Measurements from ENCODE around the gene TNFRSF13B. TPM values are rescaled to one million over a fixed set of nuclear protein-coding genes. Genes with fewer than 3 reads are reported as not detected.

TNFRSF13B gene
- total RNA-seq, 1 donor from 2014 or later = not detected

DNA sequence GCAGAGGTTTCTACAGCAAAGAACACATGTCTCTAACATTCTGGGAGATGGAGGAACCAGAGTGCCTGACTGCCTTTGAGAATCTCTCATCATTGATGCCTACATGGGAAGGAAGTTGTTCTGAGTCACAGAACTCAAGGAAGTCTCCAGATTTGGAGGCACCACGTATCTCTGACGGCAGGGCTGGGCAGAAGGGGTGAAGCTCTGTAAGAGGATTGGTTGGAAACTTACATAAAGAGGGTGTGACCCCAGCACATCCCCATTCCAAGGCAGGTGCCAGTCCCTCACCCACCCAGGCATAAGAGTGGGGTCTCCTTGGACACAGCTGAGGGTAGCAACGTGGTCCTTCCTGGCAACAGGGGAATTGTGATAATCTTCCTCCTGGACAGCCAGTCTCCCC, 17.4 kb downstream of the TNFRSF13B start:
- no peak for DNase-seq (ENCODE audit: low spot score, unreplicated experiment)
- Mint-ChIP-seq H3K27me3 (peaks cover 16% of the 10 kb centered on the region), H3K36me3 (ENCODE audit: insufficient read depth) (no peaks in the 10 kb centered on the region), H3K4me3 (ENCODE audit: low read depth) (no peak overlapping the region), H3K27ac (no peak overlapping the region), H3K4me1 (ENCODE audit: low read depth) (peaks cover 3% of the 10 kb centered on the region), H3K9me3 (ENCODE audit: low read depth) (peaks cover 13% of the 10 kb centered on the region)
- TF ChIP-seq, protein P1, sequence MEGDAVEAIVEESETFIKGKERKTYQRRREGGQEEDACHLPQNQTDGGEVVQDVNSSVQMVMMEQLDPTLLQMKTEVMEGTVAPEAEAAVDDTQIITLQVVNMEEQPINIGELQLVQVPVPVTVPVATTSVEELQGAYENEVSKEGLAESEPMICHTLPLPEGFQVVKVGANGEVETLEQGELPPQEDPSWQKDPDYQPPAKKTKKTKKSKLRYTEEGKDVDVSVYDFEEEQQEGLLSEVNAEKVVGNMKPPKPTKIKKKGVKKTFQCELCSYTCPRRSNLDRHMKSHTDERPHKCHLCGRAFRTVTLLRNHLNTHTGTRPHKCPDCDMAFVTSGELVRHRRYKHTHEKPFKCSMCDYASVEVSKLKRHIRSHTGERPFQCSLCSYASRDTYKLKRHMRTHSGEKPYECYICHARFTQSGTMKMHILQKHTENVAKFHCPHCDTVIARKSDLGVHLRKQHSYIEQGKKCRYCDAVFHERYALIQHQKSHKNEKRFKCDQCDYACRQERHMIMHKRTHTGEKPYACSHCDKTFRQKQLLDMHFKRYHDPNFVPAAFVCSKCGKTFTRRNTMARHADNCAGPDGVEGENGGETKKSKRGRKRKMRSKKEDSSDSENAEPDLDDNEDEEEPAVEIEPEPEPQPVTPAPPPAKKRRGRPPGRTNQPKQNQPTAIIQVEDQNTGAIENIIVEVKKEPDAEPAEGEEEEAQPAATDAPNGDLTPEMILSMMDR (IDR thresholded peaks at IDR 0.05; ENCODE audit: unreplicated experiment) = no peak

DNA sequence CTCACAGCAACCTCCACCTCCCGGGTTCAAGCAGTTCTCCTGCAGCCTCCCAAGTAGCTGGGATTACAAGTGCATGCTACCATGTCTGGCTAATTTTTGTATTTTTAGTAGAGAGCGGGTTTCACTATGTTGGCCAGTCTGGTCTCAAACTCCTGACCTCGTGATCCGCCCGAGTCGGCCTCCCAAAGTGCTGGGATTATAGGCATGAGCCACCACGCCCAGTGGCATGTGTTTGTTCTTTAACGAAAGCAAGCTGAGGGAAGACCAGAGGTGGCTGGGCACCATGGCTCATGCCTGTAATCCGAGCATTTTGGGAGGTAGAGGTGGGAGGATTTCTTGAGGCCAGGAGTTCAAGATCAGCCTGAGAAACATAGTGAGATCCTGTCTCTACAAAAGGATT, 18.1 kb downstream of the TNFRSF13B start:
- TF ChIP-seq, protein P1 (IDR thresholded peaks at IDR 0.05; ENCODE audit: unreplicated experiment) = no peak
- H3K36me3 Mint-ChIP-seq (ENCODE audit: insufficient read depth) = peaks cover 2% of the 10 kb centered on the region
- no peak overlapping the region for H3K4me3 Mint-ChIP-seq (ENCODE audit: low read depth)
- peaks cover 3% of the 10 kb centered on the region for H3K4me1 Mint-ChIP-seq (ENCODE audit: low read depth)
- peaks cover 14% of the 10 kb centered on the region for H3K9me3 Mint-ChIP-seq (ENCODE audit: low read depth)
- peaks cover 16% of the 10 kb centered on the region for H3K27me3 Mint-ChIP-seq
- no peak for DNase-seq (ENCODE audit: low spot score, unreplicated experiment)
- no peak overlapping the region for H3K27ac Mint-ChIP-seq

DNA sequence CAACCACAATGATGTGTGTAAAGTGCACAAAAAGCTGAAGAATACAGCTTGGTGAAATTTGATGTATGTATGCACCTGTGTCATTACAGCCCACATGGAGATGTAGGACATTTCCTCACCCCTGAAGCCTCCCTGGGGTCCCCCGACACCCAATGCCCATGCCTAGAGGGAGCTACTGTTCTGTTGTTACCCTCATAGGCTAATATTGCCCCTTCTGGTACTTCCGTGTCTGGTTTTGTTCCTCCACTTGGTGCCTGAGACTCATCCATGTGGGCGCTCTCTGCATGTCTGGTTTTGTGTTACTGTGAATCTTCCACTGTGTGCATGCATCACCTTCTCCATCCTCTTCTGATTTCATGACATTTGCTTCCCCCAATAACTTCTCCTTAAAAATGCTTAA, 18.6 kb downstream of the TNFRSF13B start:
- TF ChIP-seq, protein P1 (IDR thresholded peaks at IDR 0.05; ENCODE audit: unreplicated experiment) = no peak
- DNase-seq (ENCODE audit: low spot score, unreplicated experiment) = no peak
- H3K4me1 Mint-ChIP-seq (ENCODE audit: low read depth) = peaks cover 3% of the 10 kb centered on the region
- H3K9me3 Mint-ChIP-seq (ENCODE audit: low read depth) = peaks cover 19% of the 10 kb centered on the region
- H3K27ac Mint-ChIP-seq = no peak overlapping the region
- no peak overlapping the region for H3K4me3 Mint-ChIP-seq (ENCODE audit: low read depth)
- peaks cover 16% of the 10 kb centered on the region for H3K27me3 Mint-ChIP-seq
- peaks cover 2% of the 10 kb centered on the region for H3K36me3 Mint-ChIP-seq (ENCODE audit: insufficient read depth)

DNA sequence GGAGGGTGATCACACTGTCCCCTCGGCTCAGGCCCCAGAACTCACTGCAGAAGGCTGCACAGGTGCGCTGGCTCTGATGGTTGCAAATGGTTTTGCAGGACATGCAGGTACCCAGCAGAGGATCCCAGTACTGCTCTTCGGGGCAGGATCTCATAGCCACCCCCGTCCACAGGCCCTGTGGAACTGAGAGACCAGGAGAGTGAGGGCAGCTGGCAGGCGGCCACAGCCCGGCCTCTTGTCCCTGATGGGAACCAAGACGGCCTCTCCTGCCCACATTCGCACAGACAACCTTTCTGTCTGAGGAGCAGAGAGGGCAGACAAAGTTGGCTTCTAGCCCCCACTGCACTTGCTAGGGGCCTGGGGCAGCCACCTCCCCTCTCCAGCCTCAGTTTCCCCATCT, 19.5 kb downstream of the TNFRSF13B start:
- no peak overlapping the region for H3K27ac Mint-ChIP-seq
- peaks cover 2% of the 10 kb centered on the region for H3K36me3 Mint-ChIP-seq (ENCODE audit: insufficient read depth)
- peaks cover 24% of the 10 kb centered on the region for H3K9me3 Mint-ChIP-seq (ENCODE audit: low read depth)
- no peak for DNase-seq (ENCODE audit: low spot score, unreplicated experiment)
- peaks cover 16% of the 10 kb centered on the region for H3K27me3 Mint-ChIP-seq
- H3K4me1 Mint-ChIP-seq (ENCODE audit: low read depth) = peaks cover 3% of the 10 kb centered on the region
- TF ChIP-seq, protein P1 (IDR thresholded peaks at IDR 0.05; ENCODE audit: unreplicated experiment) = no peak
- H3K4me3 Mint-ChIP-seq (ENCODE audit: low read depth) = no peak overlapping the region

DNA sequence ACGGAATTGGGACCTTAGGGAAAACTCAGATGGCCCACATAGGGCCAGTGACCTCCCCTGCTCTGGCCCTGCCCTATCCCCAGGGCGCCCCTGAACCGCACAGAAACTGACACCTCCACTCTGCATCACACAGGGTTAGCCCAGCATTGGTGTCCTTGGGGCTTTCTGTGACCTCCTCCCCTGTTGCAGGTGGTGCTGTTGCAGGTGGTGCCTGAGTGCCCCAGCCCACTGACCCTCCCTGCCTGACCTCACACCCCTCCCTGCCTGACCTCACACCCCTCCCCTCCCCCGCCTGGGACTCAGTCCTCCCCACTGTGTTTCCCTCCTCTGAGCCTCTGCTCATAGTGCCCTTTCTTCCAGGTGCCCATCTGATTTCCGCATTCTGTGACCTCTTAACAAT, 21.4 kb downstream of the TNFRSF13B start:
- H3K4me3 Mint-ChIP-seq (ENCODE audit: low read depth) = no peak overlapping the region
- peaks cover 3% of the 10 kb centered on the region for H3K4me1 Mint-ChIP-seq (ENCODE audit: low read depth)
- H3K27ac Mint-ChIP-seq = no peak overlapping the region
- peaks cover 15% of the 10 kb centered on the region for H3K9me3 Mint-ChIP-seq (ENCODE audit: low read depth)
- no peak for DNase-seq (ENCODE audit: low spot score, unreplicated experiment)
- H3K27me3 Mint-ChIP-seq = peaks cover 12% of the 10 kb centered on the region
- peaks cover 2% of the 10 kb centered on the region for H3K36me3 Mint-ChIP-seq (ENCODE audit: insufficient read depth)
- TF ChIP-seq, protein P1 (IDR thresholded peaks at IDR 0.05; ENCODE audit: unreplicated experiment) = no peak

Measured in progenitor cell of endocrine pancreas (in vitro differentiated cells).